ENCODE data around the gene ACVR2B.

Gene ACVR2B

DNA sequence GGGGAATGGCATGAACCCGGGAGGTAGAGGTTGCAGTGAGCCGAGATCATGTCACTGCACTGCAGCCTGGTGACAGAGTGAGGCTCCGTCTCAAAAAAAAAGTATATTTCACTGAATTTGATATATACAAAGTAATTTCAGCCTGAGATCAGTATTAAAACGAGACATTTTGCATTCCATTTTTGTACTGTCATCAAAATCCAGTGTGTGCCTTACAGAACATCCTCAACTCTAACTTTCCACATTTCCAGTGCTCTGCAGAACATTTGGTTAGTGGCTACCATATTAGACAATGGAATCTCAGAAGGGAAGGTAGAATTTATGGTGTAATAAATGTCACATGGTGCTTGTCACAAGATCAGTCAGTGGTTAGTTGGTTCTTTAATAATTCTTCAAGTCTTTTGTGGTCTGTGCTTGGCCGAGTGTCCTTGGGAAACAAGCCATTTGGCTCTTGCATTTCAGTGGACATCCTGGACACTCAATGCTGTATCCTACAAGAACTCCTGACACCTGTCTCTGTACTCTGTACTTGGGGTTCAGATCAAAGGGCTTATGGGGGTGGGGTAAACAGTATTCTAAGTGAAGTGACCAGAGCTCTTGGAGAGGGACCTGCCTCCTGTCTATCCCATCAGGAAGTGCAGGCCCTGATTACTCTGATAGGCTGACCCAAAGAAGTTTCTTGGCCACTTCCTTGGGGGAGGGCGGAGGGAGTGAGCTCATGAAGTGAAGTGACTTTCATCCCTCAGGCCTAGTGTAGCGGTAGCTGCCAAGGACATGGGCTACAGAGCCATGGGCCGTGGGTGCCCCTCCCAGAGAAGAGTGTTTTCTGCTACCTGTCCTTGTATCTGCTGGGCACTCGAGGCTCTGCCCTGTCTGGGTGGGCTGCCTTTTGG, 3.7 kb downstream of the ACVR2B start:
- Histone ChIP-seq H3K27ac (no peak overlapping the region), H3K9ac (no peak overlapping the region), H3K4me3 (ENCODE audit: low read depth, low read length) (no peak overlapping the region), H3K36me3 (ENCODE audit: control insufficient read depth, insufficient read depth, low read length) (no peaks in the 10 kb centered on the region), H2AFZ (no peak overlapping the region), H3K4me2 (ENCODE audit: low read length) (no peak overlapping the region), H3K4me1 (peaks cover 40% of the 10 kb centered on the region), H3K79me2 (peaks cover 49% of the 10 kb centered on the region), H3K9me3 (ENCODE audit: control insufficient read depth, low read length) (no peaks in the 10 kb centered on the region), H3K27me3 (ENCODE audit: control insufficient read depth, insufficient read depth, low read length) (no peaks in the 10 kb centered on the region)
- TF ChIP-seq, protein P1, sequence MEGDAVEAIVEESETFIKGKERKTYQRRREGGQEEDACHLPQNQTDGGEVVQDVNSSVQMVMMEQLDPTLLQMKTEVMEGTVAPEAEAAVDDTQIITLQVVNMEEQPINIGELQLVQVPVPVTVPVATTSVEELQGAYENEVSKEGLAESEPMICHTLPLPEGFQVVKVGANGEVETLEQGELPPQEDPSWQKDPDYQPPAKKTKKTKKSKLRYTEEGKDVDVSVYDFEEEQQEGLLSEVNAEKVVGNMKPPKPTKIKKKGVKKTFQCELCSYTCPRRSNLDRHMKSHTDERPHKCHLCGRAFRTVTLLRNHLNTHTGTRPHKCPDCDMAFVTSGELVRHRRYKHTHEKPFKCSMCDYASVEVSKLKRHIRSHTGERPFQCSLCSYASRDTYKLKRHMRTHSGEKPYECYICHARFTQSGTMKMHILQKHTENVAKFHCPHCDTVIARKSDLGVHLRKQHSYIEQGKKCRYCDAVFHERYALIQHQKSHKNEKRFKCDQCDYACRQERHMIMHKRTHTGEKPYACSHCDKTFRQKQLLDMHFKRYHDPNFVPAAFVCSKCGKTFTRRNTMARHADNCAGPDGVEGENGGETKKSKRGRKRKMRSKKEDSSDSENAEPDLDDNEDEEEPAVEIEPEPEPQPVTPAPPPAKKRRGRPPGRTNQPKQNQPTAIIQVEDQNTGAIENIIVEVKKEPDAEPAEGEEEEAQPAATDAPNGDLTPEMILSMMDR (IDR thresholded peaks at IDR 0.05) = no peak

DNA sequence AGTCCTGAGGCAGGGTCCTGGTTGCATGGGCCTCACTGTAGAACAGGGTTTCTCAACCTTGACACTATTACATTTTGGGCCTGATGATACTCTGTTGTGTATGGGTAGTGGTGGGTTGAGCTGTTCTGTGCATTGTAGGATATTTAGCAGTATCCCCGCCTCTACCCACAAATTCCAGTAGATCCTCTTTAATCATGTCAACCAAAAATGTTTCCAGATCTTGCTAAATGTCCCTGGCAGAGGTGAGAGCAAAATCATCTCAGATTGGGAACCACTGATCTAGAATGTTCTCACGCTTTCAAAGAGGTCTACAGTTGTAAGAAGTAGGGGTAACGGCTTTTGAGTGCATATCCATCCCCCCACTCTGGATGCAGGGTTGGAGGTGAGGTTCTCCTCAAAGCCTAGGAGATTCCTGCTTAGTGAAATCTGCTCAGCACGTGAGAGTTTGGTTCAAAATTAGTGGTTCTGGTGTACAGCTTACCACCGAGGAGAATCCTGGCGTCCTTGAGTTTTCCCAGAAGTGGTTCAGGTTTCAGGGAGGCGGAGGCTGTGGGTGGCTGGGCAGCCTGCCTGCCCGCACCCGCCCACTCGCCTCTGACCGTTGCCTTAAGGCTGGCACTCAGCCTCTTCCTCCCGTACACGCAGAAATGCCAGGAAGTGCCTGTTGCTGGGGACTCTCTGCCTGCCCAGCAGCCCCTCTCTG, 5.3 kb downstream of the ACVR2B start:
- Histone ChIP-seq H3K4me2 (ENCODE audit: low read length) (peak overlapping the region; percentile 57), H3K4me1 (peaks cover 34% of the 10 kb centered on the region), H3K36me3 (ENCODE audit: control insufficient read depth, insufficient read depth, low read length) (no peaks in the 10 kb centered on the region), H3K9ac (no peak overlapping the region), H3K27me3 (ENCODE audit: control insufficient read depth, insufficient read depth, low read length) (no peaks in the 10 kb centered on the region), H3K9me3 (ENCODE audit: control insufficient read depth, low read length) (no peaks in the 10 kb centered on the region), H3K27ac (peak overlapping the region; percentile 66), H2AFZ (peak overlapping the region; percentile 10), H3K4me3 (ENCODE audit: low read depth, low read length) (peak overlapping the region; percentile 24), H3K79me2 (peaks cover 61% of the 10 kb centered on the region)
- TF ChIP-seq, protein P1 (IDR thresholded peaks at IDR 0.05) = no peak

DNA sequence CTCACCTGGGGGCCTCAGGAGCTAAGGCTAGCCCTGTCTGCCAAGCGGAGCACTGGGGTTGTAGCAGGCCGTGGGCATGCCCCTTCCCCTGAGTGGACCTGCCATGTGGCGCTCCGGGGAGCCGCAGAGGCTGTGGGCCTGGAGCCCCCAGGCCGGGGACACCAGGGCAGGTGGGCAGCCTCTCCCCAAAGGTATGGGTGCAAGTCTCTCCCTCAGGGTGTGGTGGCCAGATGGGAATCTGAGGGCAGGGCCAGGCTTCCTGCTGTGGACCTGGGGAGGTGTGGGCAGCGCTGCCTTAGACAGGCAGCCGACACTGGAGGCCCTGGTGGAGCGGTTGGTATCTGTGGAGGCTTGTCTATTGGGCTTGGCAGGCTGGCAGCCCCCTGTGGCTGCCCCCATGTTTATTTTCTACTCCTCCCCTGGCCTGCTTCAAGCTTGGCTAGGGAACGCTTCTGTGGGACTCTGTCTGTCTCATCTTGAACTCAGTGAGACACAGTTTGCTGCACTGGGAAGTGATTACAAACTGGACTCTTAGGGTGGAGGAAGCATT, 5.9 kb downstream of the ACVR2B start:
- no peaks in the 10 kb centered on the region for H3K9me3 ChIP-seq (ENCODE audit: control insufficient read depth, low read length)
- peaks cover 34% of the 10 kb centered on the region for H3K4me1 ChIP-seq
- H3K36me3 ChIP-seq (ENCODE audit: control insufficient read depth, insufficient read depth, low read length) = no peaks in the 10 kb centered on the region
- H3K27ac ChIP-seq = peak overlapping the region; percentile 34
- H3K27me3 ChIP-seq (ENCODE audit: control insufficient read depth, insufficient read depth, low read length) = no peaks in the 10 kb centered on the region
- H3K4me2 ChIP-seq (ENCODE audit: low read length) = peak overlapping the region; percentile 57
- TF ChIP-seq, protein P1 (IDR thresholded peaks at IDR 0.05) = no peak
- peaks cover 67% of the 10 kb centered on the region for H3K79me2 ChIP-seq
- H3K4me3 ChIP-seq (ENCODE audit: low read depth, low read length) = peak overlapping the region; percentile 24
- no peak overlapping the region for H2AFZ ChIP-seq
- no peak overlapping the region for H3K9ac ChIP-seq

DNA sequence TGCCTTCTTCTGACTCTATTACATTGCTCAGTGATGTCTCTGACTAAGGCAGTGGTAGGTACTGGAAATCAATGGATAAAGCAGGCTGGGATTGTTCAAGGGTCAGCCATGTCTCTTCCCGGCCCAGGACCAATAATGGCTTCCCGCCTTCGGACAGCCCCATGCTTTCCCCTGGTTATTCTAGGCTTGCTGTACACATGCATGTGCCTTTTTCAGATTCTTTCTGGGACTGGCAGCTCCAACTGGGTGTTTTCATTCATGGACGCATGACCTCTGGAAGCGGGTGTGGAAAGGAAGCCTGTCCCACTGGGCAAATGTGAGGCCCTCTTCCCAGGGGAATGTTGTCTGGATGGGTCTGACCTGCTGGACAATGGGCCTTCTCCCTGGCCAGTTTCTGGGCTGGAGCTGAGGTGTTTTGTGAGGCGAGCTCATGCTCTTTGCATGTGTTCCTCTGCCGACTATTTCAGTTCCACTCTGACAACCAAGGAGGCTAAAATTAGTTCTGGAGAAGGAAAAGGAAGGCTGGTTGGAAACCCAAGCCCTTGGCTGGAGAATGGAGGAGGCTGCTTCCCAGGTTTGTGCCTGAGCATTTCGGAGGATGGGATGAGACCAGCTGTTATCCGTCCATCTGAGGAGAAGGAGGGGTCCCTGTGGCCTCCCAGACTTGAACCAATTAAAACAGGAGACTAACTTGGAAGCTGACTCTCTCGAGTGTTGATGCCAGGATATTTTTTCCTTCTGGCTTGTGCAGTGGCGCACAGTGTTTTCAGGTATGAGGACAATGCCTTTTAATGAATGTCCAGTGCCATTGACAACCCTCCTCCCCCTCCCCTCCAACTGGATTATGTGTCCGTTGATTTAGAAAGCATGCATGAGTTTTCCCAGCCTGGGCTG, 6.9 kb downstream of the ACVR2B start:
- no peak overlapping the region for H2AFZ ChIP-seq
- H3K36me3 ChIP-seq (ENCODE audit: control insufficient read depth, insufficient read depth, low read length) = no peaks in the 10 kb centered on the region
- no peaks in the 10 kb centered on the region for H3K9me3 ChIP-seq (ENCODE audit: control insufficient read depth, low read length)
- TF ChIP-seq, protein P1 (IDR thresholded peaks at IDR 0.05) = no peak
- H3K4me1 ChIP-seq = peaks cover 34% of the 10 kb centered on the region
- H3K4me2 ChIP-seq (ENCODE audit: low read length) = no peak overlapping the region
- H3K4me3 ChIP-seq (ENCODE audit: low read depth, low read length) = no peak overlapping the region
- H3K27ac ChIP-seq = no peak overlapping the region
- no peaks in the 10 kb centered on the region for H3K27me3 ChIP-seq (ENCODE audit: control insufficient read depth, insufficient read depth, low read length)
- no peak overlapping the region for H3K9ac ChIP-seq
- peaks cover 73% of the 10 kb centered on the region for H3K79me2 ChIP-seq
